DMS114 treated with DMSO at 0.1 percent for 48 hours (cell line): ENCODE results near the gene SUMO2.
"Not testable (repeated sequence)": the region's sequence is repeated elsewhere in the genome, so short reads cannot be mapped to it uniquely, and the experiment has no call there.

ENCODE experiments used
- DNase-seq: peaks from one replicate; lab custom pipeline; 2025; ENCODE audit not compliant: unreplicated experiment; lab: John Stamatoyannopoulos, UW

Gene SUMO2

GRCh38 chr17:75182569-75183436, at the start of gene SUMO2:
Gene SUMO2, minus strand, starts transcription at chr17:75182959. Its CDS starts 125 bp downstream, at chr17:75182834.
- DNase-seq: peak; percentile 69

- DNase-seq: no peak
These were observed 49.1 kb upstream of the SUMO2 start for GRCh38 chr17:75231741-75232464.

GRCh38 chr17:75231071-75231470, 48.3 kb upstream of the SUMO2 start:
- no peak for DNase-seq

DNA sequence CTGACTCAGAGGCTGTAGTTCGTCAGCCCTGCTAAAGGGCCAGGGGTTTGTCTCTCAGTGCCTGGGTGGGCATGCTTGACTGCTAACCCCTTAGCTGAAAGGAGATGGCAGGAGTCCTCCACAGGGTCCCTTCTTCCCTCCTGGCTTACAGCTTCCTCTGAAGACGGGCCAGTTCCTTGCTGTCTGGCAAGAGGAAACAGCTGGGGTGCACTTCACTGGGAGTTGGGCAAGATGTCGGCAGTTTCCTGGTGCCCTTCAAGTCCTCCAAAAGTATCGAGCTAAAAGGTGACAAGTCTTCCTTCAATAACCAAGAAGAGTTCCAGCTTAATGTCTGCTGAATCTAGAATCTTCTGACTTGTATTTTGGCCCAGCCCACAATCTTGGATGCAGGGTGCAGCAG, 46.1 kb upstream of the SUMO2 start:
- no peak for DNase-seq

- no peak for DNase-seq
These were observed 45.5 kb upstream of the SUMO2 start for GRCh38 chr17:75228305-75228704.

GRCh38 chr17:75227729-75228128, 45.0 kb upstream of the SUMO2 start:
- DNase-seq: no peak

DNA sequence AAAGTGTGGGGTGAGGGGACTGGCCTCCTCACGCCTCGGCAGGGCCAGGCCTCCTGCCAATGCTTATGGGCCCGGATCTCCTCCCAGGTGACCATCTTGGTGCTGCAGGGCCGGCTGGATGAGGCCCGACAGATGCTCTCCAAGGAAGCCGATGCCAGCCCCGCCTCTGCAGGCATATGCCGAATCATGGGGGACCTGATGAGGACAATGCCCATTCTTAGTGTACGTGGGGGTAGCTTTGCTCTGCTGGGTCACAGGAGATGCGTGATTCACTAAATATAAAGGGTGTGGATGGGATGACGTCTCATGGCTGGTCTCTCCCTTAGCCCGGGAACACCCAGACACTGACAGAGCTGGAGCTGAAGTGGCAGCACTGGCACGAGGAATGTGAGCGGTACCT, 42.3 kb upstream of the SUMO2 start:
- no peak for DNase-seq

- DNase-seq: no peak
These were observed 37.1 kb upstream of the SUMO2 start for GRCh38 chr17:75219815-75220214.

DNA sequence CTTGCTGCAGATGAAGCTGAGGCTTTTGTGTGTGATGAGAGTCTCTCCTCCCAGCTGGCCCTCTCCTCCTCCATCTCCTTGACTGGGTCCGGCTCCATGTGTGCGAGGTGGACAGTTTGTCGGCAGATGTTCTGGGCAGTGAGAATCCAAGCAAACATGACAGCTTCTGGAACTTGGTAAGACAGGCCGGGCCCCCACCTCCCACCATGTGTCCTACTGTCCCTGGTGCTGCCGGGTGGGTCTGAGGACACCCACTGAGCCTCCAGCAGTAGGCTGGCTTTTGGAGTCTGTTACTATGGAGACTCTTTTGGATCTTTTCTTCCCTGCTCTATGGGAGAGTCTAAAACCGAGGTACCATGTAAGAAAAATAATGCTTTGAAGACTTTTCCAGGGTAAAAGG, 35.4 kb upstream of the SUMO2 start:
- DNase-seq: no peak

- DNase-seq: no peak
These were observed 26.3 kb upstream of the SUMO2 start for GRCh38 chr17:75209061-75209460.

GRCh38 chr17:75208161-75208560, 25.4 kb upstream of the SUMO2 start:
- DNase-seq: no peak

DNA sequence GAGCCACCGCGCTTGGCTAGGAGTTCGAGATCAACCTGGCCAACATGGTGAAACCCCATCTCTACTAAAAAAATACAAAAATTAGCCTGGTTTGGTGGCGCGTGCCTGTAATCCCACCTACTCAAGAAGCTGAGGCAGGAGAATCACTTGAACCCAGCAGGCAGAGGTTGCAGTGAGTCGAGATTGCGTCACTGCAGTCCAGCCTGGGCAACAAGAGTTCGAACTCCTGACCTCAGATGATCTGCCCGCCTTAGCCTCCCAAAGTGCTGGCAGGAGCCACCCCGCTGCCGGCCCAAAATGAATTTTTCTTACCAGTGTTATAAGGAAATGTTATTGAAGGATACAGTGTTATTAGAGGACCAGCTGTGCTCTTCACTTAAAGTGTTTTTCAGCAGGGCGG, 25.0 kb upstream of the SUMO2 start:
- DNase-seq: no peak

DNA sequence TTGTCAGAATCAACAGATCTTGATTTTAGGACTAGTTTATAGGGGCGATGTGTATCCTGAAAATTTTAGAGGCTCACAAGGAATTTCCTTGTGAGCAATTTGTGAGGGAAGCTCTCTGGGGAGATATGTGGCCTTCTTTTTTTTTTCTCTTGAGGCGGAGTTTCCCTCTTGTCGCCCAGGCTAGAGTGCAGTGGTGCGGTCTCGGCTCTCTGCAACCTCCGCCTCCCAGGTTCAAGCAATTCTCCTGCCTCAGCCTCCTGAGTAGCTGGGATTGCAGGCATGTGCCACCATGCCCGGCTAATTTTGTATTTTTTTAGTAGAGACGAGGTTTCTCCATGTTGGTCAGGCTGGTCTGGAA, 24.3 kb upstream of the SUMO2 start:
- not testable (repeated sequence) for DNase-seq

GRCh38 chr17:75205793-75206163, 23.0 kb upstream of the SUMO2 start:
- DNase-seq: no peak

GRCh38 chr17:75205037-75205792, 22.5 kb upstream of the SUMO2 start, which contains the start of gene NUP85:
Gene NUP85, plus strand, starts transcription at chr17:75205679. Its CDS starts 83 bp downstream, at chr17:75205762.
- peak; percentile 90 for DNase-seq

DNA sequence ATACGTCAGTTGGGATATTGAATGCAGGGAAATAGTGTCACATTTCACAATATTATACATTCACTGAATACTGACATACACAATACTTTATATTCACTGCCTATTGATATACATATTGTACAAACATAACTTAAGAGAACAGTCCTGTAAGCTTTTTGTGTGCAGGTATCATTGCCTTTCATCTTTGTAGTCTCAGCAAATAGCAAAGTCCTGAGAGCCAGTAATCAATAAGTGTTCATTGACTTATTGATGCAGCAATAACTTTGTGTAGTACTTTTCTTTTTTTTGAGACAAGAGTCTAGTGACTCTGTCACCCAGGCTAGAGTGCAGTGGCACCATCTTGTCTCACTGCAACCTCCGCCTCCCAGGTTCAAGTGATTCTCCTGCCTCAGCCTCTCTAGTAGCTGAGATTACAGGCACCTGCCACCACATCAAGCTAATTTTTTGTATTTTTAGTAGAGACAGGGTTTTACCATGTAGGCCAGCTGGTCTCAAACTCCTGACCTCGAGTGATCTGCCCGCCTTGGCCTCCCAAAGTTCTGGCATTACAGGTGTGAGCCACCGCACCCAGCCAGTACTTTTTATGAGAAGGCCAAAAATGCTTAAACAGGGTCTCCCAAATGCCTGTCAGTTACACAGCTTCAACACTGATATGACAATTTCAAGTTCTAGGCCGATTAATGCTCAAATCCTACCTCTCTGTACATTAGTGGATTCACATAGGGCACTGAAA, 17.3 kb upstream of the SUMO2 start:
- DNase-seq: no peak

DNA sequence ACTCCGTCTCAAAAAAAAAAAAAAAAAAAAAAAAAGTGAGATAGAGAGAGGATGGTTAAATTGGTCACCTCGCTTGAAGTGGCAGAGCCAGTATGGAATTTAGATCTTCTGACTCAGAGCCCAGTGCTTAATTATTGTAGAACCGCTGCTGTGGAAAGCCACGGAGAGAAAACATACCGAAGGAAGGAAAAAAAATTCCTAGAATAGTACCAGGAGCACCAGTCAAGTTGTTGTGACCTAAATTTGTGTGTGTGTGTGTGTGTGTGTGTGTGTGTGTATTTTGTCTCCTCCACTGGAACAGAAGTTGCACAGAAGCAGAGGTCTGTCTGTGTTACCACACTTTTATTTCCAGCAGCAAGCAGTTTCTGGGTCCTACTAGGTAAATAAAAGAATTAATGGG, 12.1 kb upstream of the SUMO2 start:
- no peak for DNase-seq

DNA sequence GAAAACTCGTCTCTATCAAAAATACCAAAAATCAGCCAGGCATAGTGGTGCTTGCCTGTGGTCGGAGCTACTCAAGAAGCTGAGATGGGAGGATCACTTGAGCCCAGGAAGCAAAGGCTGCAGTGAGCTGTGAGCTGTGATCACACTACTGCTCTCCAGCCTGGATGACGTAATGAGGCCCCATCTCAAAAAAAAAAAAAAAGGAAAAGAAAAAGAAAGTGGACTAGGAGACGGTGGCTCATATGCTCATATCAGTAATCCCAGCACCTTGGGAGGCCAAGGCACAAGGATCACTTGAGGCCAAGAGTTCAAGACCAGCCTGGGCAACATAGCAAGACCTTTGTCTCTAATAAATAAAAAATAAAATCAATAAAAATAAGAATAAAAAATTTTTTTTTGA, 8.8 kb upstream of the SUMO2 start:
- DNase-seq: no peak

- no peak for DNase-seq
These were observed 5.9 kb upstream of the SUMO2 start for GRCh38 chr17:75188614-75189013.

DNA sequence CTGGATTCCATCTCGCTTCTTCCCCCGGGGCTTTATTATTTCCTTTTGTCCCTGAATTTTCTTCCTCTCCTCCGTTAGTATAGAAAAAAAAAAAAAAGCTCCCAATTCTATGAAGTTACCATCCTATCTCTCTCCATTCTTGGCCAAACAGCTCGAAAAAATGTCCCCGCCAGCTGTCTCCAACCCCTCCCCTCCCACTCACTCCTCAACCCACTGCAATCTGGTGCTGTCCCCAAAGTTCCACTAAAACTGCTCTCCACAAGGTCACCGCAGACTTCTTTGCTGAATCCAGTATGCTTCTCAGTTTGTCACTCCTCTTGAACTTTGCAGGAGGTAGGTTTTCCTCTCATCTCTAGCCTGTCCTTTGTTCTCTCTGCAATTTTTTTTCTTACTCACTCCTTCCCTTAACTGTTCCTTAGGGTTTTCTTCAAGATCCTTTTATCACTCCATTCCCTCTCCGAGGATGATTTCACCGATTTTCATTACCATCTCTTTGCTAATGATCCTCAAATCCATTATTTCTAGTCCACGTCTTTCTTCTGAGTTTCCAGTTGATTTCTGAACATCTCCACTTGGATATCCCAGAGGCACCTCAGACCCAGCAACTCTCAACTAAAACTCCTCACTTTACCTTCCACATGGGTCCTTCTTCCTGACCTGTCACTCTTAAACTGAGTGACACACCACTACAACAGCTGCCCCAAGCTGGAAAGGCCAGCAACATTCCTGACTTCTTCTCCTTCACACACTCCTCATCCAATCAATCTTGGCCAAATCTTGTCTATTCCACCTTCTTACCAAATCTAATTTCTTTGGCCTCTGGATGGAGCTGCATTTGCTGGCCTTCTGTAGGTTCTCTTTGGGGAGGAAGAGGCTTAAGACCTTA, 1.5 kb upstream of the SUMO2 start:
- no peak for DNase-seq
